Prostate gland (tissue), 2 donors: Measurements from ENCODE around the gene ATOSB. TPM values are rescaled to one million over a fixed set of nuclear protein-coding genes. Genes with fewer than 3 reads are reported as not detected.

Experiments used
- DNase-seq: peaks from one replicate; pipeline ENCODE4 v3.0.0-alpha.2; 2019; ENCODE audit warnings: low spot score
- H3K27ac ChIP-seq, 2 donors: fragments of 200-600 bp; sonication (generic); 2 replicates each; pipeline ENCODE4 v1.5.1; 2017 to 2019
- H3K27me3 ChIP-seq: fragments of 200-600 bp; sonication (generic); replicated peaks from 2 replicates; pipeline ENCODE4 v1.5.1; 2019; ENCODE audit not compliant: insufficient read depth
- H3K36me3 ChIP-seq, 2 donors: fragments of 200-600 bp; sonication (generic); 1 replicate in 1 of 2; 2 replicates in 1 of 2; pipeline versions ENCODE4 v1.5.1 to v1.8.1; 2017 to 2019
- H3K4me1 ChIP-seq: fragments of 200-600 bp; sonication (generic); replicated peaks from 2 replicates; pipeline ENCODE4 v1.5.1; 2019
- H3K4me3 ChIP-seq, 2 donors: fragments of 200-600 bp; sonication (generic); 2 replicates each; pipeline ENCODE4 v1.5.1; 2017 to 2019
- H3K9me3 ChIP-seq: fragments of 200-600 bp; sonication (generic); 2 replicates; pipeline ENCODE4 v1.5.1; 2017
- POLR2A ChIP-seq: fragments of 450-650 bp; IDR thresholded peaks from one replicate; pipeline ENCODE4 v1.6.1; 2016; ENCODE audit warnings: antibody characterized with exemption, mild to moderate bottlenecking
- POLR2AphosphoS5 ChIP-seq: sonication (generic); formaldehyde crosslinking; IDR thresholded peaks from one replicate; pipeline ENCODE4 v1.6.1; 2017; ENCODE audit warnings: antibody characterized with exemption
- WGBS: methylation state at CpG from one replicate; pipeline ENCODE4 v1.1.5; 2018; 5-methylcytosine and 5-hydroxymethylcytosine counted together
- intact Hi-C: fragments of 100-400 bp; cut with DNase I; formaldehyde crosslinking; loops from one replicate; pipeline ENCODE4 v1.14.2; 2022
- total RNA-seq, 2 donors: library from RNA; depleted of rRNA; stranded (reverse); fragments of >200 nt; gene quantifications; one replicate each; pipeline ENCODE4 v1.1.0, GENCODE V29; 2016
- TF ChIP-seq, protein P1 (sequence below), 4 experiments: fragments of 200-600 bp in 2 of 4; fragments of 450-650 bp in 2 of 4; sonication (generic) in 2 of 4; IDR thresholded peaks; 1 replicate in 3 of 4; 2 replicates in 1 of 4; pipeline ENCODE4 v1.5.1; 2016 to 2019; ENCODE audit warnings: antibody characterized with exemption in 4 of 4, mild to moderate bottlenecking in 2 of 4, moderate library complexity in 2 of 4

The ATOSB gene
- total RNA-seq, 2 donors from 2014 or later, result 15.9 to 21.3 TPM

DNA sequence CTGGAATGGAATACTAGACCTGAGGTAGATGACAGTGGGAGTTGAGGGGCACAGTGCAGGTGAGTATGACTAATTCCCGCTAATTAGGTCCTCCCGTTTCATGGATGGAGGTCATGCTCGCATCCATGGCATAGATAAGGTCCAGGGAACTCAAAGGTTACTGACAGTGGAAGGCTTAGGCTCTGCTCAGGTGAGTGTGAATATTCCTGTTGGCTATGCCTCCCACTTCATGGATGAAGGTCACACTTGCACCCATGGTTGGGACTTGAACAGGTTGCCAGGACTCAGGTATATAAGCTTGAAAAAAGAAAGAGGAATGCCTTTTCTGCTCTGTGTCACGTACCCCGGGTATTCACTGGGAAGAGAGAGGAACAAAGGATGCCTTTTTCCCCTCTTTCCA, 26.4 kb upstream of the ATOSB start:
- H3K4me1 ChIP-seq, result no peaks in the 10 kb centered on the region
- H3K36me3 ChIP-seq, result no peaks in the 10 kb centered on the region
- TF ChIP-seq POLR2A (no peak), POLR2AphosphoS5 (no peak)
- TF ChIP-seq, protein P1, sequence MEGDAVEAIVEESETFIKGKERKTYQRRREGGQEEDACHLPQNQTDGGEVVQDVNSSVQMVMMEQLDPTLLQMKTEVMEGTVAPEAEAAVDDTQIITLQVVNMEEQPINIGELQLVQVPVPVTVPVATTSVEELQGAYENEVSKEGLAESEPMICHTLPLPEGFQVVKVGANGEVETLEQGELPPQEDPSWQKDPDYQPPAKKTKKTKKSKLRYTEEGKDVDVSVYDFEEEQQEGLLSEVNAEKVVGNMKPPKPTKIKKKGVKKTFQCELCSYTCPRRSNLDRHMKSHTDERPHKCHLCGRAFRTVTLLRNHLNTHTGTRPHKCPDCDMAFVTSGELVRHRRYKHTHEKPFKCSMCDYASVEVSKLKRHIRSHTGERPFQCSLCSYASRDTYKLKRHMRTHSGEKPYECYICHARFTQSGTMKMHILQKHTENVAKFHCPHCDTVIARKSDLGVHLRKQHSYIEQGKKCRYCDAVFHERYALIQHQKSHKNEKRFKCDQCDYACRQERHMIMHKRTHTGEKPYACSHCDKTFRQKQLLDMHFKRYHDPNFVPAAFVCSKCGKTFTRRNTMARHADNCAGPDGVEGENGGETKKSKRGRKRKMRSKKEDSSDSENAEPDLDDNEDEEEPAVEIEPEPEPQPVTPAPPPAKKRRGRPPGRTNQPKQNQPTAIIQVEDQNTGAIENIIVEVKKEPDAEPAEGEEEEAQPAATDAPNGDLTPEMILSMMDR (IDR thresholded peaks at IDR 0.05), result no peak
- DNase-seq, result no peak
- intact Hi-C loops, result no loop called here
- no peaks in the 10 kb centered on the region for H3K27me3 ChIP-seq
- no peaks in the 10 kb centered on the region for H3K9me3 ChIP-seq
- H3K4me3 ChIP-seq, result no peak overlapping the region
- 94% methylated on average over 5 of the region's 5 CpGs for WGBS
- no peak overlapping the region for H3K27ac ChIP-seq

DNA sequence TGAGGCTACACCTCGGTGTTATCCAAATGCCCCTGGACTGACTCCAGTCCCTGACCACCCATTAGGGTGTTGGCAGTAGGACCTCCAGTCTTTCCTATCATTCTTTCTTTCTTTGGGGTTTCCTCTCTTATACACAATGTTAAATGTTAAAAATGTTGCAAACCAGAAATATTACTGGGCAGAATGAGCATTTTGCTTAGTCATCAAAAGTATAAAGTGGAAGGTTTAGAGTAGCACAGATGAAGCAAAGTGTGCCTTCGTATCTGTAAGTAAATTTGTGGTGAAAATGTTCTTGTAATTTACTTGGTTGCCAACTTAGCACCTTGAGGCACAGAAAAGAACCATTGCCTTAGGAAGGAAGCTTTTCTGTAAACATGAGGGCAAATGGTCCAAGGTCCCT, 24.4 kb upstream of the ATOSB start:
- Histone ChIP-seq H3K27ac (no peak overlapping the region), H3K4me1 (no peaks in the 10 kb centered on the region)

DNA sequence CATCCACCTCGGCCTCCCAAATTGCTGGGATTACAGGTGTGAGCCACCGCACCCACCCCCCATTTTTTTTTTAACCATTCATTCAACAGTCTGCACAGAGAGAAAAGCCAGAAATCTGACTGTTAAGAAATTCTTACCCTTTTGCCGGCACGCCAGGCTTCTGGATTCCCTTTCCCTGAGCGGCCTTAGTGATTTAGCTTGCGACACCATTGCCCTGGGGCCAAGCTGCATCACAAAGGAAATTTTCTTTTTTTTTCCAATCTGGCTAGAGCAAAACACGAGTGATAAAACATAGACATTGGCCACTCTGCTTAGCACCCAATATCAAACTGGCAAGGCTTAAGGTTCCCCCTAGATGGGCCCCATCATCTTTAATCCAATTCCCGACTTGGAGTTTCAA, 21.2 kb upstream of the ATOSB start:
- H3K27ac ChIP-seq, result no peak overlapping the region
- intact Hi-C loops, result no loop called here
- H3K27me3 ChIP-seq, result no peaks in the 10 kb centered on the region
- 77% methylated on average over 8 of the region's 8 CpGs for WGBS
- no peaks in the 10 kb centered on the region for H3K9me3 ChIP-seq
- H3K4me3 ChIP-seq, result no peak overlapping the region
- TF ChIP-seq, protein P1 (IDR thresholded peaks at IDR 0.05), result no peak
- TF ChIP-seq POLR2A (no peak), POLR2AphosphoS5 (no peak)
- no peaks in the 10 kb centered on the region for H3K4me1 ChIP-seq
- no peak for DNase-seq
- H3K36me3 ChIP-seq, result no peaks in the 10 kb centered on the region

More for the DNA sequence above, 24.4 kb upstream of the ATOSB start:
- Histone ChIP-seq H3K27me3 (no peaks in the 10 kb centered on the region), H3K36me3 (no peaks in the 10 kb centered on the region), H3K9me3 (no peaks in the 10 kb centered on the region), H3K4me3 (no peak overlapping the region)
- 78% methylated on average over 2 of the region's 2 CpGs for WGBS
- TF ChIP-seq, protein P1 (IDR thresholded peaks at IDR 0.05), result no peak
- no peak for DNase-seq
- intact Hi-C loops, result no loop called here

DNA sequence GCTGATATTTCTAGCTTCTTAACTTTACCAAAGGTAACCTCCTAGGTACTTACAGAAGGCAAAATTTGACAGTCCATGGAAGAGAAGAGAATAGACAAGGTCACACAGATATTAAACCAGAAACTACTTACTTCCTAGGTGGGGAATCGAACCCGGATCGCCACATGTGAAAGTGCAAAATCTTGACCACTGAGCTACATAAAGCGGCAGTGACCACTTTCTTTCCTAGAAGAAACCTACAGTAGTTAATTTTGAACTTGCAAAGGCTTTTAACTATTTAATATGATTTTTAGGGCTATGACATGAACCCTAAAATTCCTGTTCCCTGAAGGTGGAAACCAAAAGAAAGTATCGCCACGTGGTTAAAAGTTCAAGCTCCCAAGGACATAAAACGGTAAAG, 20.3 kb upstream of the ATOSB start:
- Histone ChIP-seq H3K4me1 (no peaks in the 10 kb centered on the region), H3K4me3 (no peak overlapping the region), H3K9me3 (no peaks in the 10 kb centered on the region), H3K36me3 (no peaks in the 10 kb centered on the region), H3K27me3 (no peaks in the 10 kb centered on the region), H3K27ac (no peak overlapping the region)
- intact Hi-C loops, result no loop called here
- WGBS, result 88% methylated on average over 7 of the region's 7 CpGs
- DNase-seq, result no peak
- TF ChIP-seq POLR2A (no peak), POLR2AphosphoS5 (no peak)
- TF ChIP-seq, protein P1 (IDR thresholded peaks at IDR 0.05), result no peak

DNA sequence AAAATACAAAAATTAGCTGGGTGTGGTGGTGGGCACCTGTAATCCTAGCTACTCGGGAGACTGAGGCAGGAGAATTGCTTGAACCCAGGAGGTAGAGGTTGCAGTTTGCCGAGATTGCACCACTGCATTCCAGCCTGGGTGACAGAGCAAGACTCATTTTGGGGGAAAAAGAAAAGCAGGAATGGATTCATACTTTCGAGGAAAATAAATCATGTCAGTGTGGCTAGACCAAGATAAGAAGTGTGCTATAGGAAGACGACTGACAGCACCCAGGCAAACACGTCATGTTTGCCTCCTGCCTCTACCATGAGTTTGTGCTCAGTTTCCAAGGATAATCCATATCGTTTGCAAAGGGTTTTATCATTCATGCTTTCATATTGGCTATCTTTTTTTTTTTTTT, 19.3 kb upstream of the ATOSB start:
- Histone ChIP-seq H3K4me3 (no peak overlapping the region), H3K27me3 (no peaks in the 10 kb centered on the region), H3K9me3 (no peaks in the 10 kb centered on the region), H3K27ac (no peak overlapping the region), H3K4me1 (no peaks in the 10 kb centered on the region), H3K36me3 (no peaks in the 10 kb centered on the region)
- TF ChIP-seq, protein P1 (IDR thresholded peaks at IDR 0.05), result no peak
- no peak for TF ChIP-seq POLR2A
- TF ChIP-seq POLR2AphosphoS5, result no peak
- DNase-seq, result no peak
- 77% methylated on average over 6 of the region's 6 CpGs for WGBS
- intact Hi-C loops, result no loop called here
